Hematopoietic multipotent progenitor cell (in vitro differentiated cells): ENCODE measurements around the gene SLC24A3. TPM values are rescaled to one million over a fixed set of nuclear protein-coding genes. Genes with fewer than 3 reads are reported as not detected.

Experiments
- DNase-seq, 3 donors: peaks; one replicate each; pipeline ENCODE4 v3.0.0-alpha.2; 2011 to 2015; ENCODE audit warnings: low read depth in 2 of 3, low spot score in 2 of 3
- total RNA-seq: library from RNA; depleted of rRNA; stranded (reverse); fragments of >200 nt; gene quantifications from one replicate; pipeline ENCODE4 v1.2.3, GENCODE V29; 2012

Gene SLC24A3
- total RNA-seq, 1 donor, result 1.9 TPM

DNA sequence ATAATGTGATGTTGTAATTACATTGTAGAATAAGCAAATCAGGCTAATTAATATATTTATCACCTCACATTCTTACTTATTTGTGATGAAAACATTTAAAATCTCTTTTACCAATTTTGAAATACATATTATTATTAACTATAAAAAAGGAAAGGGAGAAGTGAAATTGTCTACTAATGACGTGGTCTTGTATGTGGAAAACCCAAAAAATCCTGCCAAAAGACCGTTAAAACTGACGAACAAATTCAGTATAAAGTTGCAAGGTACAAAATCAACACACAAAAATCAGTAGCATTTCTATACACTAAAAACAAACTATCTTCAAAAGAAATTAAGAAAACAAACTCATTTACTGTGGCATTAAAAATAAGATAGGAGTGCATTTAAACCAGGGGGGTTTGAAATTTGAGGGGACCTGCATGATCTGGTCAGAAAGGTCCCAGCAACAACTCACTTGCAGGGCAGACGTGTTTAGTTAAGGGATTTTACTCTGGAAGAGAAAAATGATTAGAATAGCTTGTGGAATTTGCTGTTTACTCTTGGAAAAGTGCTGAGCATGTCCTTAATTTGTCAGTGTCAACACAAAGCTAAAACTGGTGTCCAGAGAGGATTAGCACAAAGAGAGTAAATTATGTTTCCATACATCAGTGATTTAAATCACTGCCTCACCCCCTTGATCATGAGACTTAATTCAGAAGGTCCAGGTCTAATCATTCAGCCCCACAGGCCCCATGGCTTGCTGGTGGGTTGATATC, 310.6 kb downstream of the SLC24A3 start:
- DNase-seq, result no peak

DNA sequence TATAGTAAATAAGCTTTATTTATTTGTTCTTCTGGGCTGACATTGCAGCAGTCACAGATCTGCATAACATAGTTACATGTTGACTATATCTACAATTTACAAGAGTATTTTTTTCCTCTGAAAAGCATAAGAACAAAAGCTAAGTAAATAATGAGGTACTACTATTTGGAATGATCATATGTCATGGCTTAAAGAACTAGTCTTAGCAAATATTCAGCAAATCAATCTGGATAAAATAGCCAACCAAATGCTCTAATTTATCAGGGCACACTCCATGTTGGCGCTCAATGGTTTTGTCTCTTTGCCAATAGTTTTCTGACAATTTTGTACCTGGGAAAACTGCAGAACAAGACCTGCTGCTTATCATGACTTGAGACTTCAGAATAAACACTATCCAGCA, 312.2 kb downstream of the SLC24A3 start:
- no peak for DNase-seq

DNA sequence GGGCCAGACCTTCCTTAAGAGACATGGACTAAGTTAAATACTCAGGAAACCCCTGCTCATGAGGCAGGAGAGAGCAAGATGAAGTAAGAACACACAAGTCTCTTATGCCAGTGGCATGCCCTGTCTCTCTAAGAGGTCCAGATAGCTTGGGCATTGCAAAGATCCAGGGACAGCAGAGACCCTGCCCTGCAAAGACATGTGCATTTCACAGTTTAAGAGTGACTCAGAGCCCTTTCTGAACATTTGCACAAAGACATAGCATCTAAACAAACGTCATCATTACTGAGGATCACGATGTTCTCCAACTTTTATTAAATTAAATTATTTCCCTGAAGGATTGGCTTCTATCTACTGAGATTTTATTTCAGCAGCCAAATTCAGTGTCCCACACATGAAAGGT, 315.1 kb downstream of the SLC24A3 start:
- no peak for DNase-seq

DNA sequence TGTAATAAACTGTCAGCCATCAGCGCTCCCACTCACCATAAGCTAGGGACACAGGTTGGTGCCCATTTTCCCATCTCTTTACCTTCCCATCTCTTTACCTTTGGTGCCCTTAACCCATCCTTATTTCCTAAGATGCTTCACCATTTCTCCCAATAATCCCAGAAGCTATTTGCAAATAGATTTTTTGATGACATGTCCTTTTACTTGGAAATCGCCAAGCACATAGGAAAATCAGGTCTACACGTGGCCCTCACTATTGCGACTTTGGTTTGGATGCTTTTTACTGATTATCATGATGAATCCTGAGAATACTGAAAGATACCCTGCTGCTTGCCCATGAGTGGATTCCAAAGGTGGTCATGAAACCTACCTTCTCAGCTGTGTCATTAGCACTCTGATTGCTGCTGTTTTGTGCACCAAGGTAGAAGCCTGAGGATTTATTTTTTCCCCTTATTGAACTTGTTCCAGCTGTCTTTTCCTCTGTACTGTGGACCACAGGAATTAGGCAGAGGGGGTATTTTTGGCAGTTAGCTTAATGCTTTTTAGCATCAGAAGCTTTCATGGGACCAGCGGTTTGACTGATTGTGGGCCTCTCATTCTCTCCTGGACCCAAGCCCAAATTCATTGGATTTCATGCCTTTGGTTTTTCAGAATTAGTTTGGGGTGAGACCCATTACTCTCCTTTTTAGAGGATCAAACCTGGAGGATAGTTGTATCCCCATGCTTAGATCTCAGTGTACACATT, 316.0 kb downstream of the SLC24A3 start:
- DNase-seq, result no peak

DNA sequence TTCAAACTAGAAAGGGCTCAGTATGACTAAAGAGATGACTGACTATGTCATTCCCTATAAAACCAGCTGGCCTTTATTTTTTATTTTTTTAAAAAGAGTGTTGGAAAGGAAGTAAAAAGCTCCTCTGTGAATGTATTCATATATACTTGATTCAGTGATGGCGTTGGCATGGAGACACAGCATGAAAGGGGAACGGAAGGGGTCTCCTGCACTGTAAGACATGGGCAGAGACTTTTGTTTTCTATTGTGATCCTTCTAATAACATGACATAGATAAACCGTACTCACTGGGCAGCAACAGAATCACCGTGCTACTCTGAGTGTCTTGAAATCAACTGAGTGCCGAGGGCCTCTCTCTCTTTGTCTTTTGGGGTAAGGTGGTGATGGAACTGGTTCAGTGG, 317.6 kb downstream of the SLC24A3 start:
- DNase-seq, result no peak

DNA sequence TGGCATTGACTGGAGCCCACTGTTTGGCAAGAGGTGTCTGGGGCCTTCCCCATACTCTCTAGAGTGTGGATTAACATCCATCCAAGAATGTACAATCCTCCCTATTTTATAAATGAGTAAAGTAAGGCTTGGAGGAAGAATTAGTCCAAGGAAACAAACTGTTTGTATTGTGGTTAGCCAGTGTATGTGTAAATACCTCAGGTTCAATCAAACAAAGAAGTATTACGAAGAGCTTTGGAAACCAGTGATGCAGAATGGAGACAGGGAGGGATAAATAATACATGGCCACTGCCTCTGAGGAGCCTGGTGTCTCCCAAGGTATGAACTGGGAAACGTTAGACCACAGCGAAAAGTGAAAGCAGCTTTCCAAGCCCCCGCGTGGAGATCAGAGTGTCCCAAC, 319.0 kb downstream of the SLC24A3 start:
- no peak for DNase-seq

DNA sequence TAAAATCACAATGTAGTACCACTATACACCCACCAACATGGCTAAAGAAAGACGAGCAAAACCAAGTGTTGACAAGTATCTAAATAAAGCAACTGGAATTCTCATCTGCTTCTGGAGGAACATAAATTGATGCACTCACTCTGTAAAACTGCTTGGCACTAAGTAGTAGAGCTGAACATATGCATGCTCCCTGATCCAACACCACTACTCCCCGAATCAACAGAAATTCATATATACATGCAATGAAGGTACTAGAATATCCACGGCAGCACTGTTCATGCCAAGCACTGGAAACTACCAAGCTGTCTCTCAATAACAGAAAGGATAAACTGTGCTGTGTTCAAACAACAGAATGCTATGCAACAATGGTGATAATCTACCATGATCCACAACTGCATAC, 326.1 kb downstream of the SLC24A3 start:
- DNase-seq, result no peak

DNA sequence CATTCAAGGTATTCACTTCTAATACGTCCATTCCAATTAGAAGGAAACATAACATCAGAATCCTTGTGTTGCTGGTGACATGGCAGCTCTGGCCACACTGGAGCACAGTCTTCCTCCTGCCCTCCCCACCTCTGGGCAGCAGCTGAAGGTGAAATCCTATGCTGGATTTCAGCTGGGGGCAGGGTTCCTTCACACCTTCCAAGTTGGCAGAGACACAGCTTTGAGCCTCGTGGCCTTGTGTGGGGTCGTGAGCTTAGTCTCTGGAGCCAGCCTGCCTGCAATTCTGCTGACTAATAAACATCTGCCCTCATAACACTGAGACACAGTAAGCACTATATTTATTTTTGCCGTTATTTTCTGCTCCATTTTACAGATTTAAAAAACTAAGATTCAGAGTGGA, 326.7 kb downstream of the SLC24A3 start:
- DNase-seq, result no peak

DNA sequence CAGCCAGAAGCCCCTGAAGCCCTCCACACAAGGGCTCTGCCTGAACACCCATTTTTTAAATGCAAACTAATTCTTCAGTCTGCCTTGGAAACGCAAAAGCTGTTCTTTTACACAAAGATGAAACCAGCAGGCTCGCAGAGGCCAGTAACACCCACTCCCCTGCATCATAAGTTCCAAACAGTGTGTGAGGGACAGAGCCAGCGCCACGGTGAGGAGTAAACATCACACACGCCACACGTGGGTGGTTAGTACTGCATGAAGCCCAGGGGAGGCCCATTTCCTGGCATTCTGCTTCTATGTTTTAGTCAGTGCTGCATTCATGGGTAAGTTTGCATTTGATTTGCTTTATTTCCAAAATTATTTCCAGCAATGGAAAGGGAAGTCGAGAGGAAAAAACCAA, 327.9 kb downstream of the SLC24A3 start:
- DNase-seq, result no peak

DNA sequence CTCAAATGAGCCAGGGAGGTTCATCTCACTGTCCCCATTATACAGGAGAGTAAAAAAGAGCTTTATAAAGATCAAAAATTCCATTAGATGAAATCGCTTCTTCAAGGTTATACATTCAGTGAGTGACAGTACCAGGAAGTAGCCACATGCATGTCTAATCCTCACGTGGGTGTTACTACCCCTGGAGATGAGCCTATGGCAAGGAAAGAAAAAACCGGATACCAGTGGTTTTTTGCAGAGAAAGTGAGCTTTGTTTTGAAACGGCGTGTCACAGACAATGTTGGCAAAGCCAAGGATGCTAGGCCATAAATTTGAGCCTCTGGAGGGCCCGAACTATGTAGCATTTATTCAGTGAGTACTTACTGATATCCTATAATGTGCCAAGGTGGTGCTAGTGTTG, 330.7 kb downstream of the SLC24A3 start:
- no peak for DNase-seq

DNA sequence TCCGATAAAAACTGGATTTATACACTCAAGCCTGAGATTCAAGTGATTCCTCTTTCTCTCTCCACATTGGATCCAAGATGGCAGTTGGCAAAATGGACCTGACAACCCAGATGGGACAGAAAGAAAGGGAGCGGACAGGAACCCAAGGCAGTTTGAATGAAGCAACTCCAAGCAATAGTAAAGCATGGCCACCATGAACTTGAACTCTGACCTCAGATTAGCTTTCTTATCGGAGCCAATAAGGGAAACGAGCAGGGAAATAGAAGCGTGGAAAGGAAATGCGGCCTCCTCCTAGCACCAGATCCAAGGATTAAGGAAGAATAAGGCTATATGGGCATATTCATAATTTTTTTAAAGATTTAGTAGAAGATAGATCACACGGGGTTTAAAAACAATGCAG, 332.2 kb downstream of the SLC24A3 start:
- no peak for DNase-seq

DNA sequence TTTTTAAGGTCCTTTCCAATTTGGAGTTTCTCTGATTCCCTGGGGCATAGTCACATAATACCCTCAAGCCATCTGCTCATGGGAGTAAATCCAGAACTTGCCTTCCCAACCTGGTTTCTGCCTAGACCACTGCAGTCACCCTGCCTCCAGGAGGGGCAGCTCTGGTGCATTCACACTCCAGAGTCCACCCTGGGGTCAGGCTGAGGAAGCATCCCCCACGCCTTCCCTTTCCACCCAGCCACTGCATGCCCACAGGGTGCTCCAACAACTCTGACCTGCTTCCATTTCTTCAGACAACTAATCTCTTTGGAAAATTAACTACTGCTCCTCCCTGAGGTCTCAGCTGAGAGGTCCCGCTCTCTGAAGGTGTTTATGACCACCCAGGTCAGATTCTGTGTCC, 334.2 kb downstream of the SLC24A3 start:
- DNase-seq, result no peak

DNA sequence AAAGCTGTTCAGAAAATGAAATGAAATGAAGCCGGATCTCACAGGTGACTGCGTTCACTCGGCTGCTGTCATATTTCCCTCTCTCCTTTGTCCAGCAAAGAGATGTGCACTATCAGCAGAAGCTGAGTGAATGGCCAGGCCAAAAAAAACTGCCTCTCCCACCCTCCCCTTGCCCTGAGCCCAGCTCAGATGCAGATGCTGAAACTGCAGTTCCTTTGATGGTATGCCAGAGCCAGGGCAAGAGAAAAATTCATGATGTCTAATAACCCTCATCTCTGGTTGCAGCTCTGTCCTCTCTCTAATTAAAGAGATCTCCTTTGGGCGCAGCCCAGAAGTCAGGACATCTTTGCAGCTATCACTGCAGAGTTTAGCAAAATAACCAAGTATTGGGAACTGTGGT, 335.1 kb downstream of the SLC24A3 start:
- DNase-seq, result no peak

DNA sequence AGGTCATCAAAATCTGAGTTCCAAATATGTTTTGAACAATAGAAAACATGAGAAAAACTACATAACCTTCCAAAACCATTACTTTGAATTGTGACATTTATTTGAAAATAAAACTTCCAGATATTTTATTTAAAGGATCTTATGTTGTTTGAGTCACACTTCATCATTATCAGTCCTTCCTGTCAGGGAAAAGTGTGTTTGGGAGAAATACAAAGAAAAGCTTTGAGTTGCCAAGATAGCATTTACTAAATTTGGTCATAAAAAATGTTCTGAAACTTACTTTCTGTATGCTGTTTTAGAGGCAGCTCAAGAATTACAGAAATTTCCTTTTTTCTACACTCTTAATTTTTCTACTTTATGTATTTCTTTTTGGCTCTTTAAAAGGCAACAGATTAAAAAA, 337.5 kb downstream of the SLC24A3 start:
- DNase-seq, result no peak

DNA sequence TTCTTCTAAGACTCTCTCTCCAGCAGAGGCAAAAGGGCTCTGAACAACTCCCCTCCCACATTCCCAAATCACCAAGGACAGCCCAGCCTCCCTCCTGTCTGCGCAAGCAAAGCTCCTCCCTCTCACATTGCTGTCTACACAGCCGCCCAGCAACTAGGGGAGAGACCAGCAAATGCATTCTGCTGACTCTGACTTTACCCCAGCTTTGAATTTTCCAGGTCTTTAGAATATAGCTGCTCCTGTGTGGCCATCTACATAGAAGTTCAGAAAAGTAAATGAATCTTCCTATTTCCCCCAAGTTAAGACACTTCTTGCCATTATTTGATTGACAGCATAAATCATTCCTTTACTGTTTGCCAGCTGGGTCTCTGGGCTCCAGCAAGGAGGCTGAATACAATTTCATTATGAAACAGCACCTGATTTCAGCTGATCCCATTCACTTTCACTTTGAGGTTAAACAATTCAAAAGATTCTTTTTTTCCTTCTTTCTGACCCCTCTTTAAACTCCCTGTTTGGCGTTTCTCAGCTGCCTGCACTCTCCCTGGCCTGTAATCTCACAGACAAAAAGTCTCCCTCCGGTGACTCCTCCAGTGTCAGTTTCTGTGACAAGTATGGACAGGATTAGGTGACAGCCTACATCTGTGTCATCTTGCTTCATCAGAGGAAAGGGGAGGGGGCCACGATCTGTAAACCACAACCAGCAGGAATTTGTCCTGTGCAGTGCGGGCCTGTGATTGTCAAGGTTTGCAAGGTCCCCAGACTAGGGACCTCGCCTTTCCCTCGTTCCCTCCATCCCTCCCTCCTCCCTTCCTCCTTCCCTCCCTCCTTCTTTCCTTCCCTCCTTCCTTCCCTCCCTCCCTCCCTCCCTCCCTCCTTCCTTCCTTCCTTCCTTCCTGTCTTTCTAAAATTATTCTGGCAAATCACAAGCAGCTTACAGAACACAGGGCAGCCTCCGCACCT, 340.1 kb downstream of the SLC24A3 start:
- no peak for DNase-seq

DNA sequence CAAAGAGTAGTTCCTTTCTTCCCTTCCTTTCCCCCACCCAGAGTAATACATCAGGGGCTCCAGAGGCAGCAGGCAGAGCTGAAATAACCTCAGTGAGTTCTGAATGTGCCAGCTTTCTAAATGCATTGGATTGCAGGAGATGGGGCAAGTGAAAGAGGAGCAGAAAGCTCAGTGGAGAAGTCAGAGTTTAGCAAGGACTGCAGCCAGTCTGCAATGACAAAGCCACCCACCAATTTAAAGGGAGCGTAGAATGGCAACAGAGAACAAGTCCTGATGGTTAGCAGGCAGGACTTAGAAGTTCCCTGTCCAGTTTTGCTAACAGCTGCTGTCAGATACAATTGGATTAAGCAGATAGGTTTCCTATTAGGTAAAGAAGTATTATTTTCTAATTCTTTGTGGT, 342.2 kb downstream of the SLC24A3 start:
- no peak for DNase-seq

DNA sequence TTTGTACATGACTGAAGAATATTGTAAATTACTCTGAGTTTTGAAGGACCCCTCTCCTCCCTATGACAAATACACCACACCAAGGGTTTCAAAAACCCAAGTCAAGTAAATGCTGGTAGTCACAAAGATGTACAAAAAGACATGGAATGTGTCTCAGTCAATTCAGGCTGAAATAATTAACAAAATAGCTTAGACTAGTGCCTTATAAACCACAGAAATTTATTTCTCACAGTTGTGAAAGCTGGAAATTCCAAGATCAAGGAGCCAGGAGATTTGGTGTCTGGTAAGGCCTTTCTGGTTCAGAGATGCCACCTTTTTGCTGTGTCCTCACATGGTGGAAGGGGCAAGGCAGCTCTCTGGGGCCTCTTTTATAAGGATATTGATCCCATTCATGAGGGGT, 343.3 kb downstream of the SLC24A3 start:
- no peak for DNase-seq

DNA sequence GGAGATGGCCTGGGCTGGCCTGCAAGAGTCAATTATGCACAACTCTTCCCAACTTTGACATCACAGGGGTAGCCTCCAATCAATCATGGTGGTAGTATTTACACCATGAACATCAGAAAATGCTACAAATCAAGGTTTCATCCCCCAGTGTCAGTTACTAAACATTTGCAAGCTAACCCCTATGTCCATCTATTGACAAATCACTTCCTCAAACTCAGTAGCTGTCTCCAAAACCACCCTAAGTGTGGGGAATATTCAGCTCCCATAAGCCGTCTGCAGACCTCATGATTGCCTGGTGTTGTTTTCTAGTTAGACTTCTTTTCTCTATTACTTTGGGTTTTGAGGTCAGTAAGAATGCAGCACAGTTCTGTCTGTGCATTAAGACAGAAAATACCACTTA, 344.8 kb downstream of the SLC24A3 start:
- no peak for DNase-seq

DNA sequence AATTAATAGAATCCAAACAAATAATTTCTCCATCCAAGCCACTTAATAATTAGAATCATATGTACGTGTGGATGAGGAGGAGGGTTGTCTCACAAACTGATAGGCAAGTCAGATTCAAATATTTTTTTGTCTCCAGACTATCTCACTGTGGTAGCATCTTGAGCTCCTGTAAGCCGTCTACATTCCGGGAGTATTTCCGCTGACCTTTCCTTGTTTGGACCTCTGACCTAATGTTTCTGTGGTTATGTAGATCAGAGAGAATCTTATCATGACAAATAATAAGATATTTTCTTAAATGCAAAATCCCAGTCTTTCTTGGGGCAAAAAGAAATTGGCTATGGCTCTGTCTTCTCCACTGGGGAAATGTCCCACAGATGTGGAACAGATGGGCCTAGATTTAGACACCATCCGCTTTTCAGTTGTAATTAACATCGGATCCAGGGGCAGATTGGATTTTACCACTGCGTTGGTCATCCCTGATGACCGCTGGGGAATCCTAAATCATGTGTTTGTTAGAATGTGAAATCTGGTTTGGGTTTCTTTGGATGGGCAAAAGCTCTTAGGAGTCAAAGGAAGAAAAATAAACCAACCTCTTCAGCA, 348.5 kb downstream of the SLC24A3 start:
- DNase-seq, result no peak

DNA sequence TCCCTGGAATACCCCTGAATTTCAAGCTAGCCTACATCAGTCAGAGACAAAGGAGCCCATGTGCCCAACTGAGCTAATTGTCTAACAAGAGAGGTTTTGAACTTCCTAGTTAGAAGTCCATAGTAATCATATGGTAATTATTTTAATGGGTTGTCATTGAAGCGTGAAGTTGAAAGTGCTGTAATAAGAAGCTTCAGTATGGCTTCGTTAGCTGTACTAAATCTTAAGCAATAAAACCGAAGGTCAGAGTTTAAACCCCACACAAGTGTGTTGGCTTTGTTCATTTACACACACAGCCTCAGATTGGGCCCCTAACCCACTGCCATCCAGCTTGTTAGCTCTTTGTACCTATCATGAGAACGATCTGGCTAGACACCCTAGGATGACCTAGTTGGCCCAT, 350.0 kb downstream of the SLC24A3 start:
- no peak for DNase-seq

DNA sequence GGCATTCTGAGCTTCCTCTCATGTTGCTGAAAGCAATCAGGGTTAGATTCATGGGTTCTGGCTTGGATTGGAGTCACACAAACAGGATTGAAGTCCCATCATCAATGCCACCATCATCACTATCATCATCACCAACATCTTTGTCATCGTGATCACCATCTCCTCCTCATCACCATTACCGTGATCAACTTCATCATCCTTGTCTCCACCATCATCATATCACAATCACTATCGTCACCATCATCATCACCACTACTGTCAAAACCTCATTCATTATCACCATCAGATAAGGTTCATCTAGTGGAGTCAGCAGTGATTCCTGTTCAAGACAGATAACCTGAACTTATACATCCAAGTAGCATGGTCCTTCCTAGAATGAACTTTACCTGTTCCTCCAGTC, 351.8 kb downstream of the SLC24A3 start:
- DNase-seq, result no peak
